HG02798 (cell line): ENCODE measurements around the gene INPP5B.
"Not testable (repeated sequence)": the region's sequence is repeated elsewhere in the genome, so short reads cannot be mapped to it uniquely, and the experiment has no call there.

Experiments used
- ATAC-seq: cut with Tn5 transposase; IDR thresholded peaks from one replicate; pipeline ENCODE4 v1.9.1; 2021; ENCODE audit warnings: mild to moderate bottlenecking; ENCODE audit not compliant: unreplicated experiment, poor library complexity

INPP5B gene

GRCh38 chr1:37946703-37947360 lies at the start of gene INPP5B:
Gene INPP5B, minus strand, starts transcription at chr1:37947053. Its CDS starts 745 bp downstream, at chr1:37946308.
- peak; percentile 88 for ATAC-seq

- ATAC-seq, result no peak
These were observed 49.0 kb upstream of the INPP5B start for GRCh38 chr1:37995751-37996345.

- no peak for ATAC-seq
These were observed 48.2 kb upstream of the INPP5B start for GRCh38 chr1:37994886-37995566.

GRCh38 chr1:37989361-37989930 lies 42.6 kb upstream of the INPP5B start:
- peak; percentile 13 for ATAC-seq

- no peak for ATAC-seq
These were observed 40.8 kb upstream of the INPP5B start for GRCh38 chr1:37987679-37988078.

- ATAC-seq, result no peak
These were observed 36.7 kb upstream of the INPP5B start for GRCh38 chr1:37983546-37983945.

GRCh38 chr1:37978541-37978940 lies 31.7 kb upstream of the INPP5B start:
- no peak for ATAC-seq

- ATAC-seq, result not testable (repeated sequence)
These were observed 28.2 kb upstream of the INPP5B start for GRCh38 chr1:37975083-37975482.

- ATAC-seq, result no peak
These were observed 27.7 kb upstream of the INPP5B start for GRCh38 chr1:37974567-37974966.

- not testable (repeated sequence) for ATAC-seq
These were observed 26.8 kb upstream of the INPP5B start for GRCh38 chr1:37973684-37974083.

GRCh38 chr1:37965301-37965700 lies 18.4 kb upstream of the INPP5B start:
- ATAC-seq, result no peak

- not testable (repeated sequence) for ATAC-seq
These were observed 17.3 kb upstream of the INPP5B start for GRCh38 chr1:37964106-37964505.

GRCh38 chr1:37958690-37959089 lies 11.8 kb upstream of the INPP5B start:
- no peak for ATAC-seq

- no peak for ATAC-seq
These were observed 8.8 kb upstream of the INPP5B start for GRCh38 chr1:37955685-37956084.

- no peak for ATAC-seq
These were observed 7.6 kb upstream of the INPP5B start for GRCh38 chr1:37954316-37954971.

GRCh38 chr1:37952738-37953137 lies 5.9 kb upstream of the INPP5B start:
- ATAC-seq, result no peak

GRCh38 chr1:37951783-37952624 lies 5.2 kb upstream of the INPP5B start:
- ATAC-seq, result no peak

- no peak for ATAC-seq
These were observed 4.4 kb upstream of the INPP5B start for GRCh38 chr1:37951041-37951782.

- ATAC-seq, result no peak
These were observed 2.8 kb upstream of the INPP5B start for GRCh38 chr1:37949524-37950152.
